WERI-Rb-1 (cell line): ENCODE measurements around the gene RAB27A.
"Not testable (repeated sequence)": the region's sequence is repeated elsewhere in the genome, so short reads cannot be mapped to it uniquely, and the experiment has no call there.

Experiments used
- DNase-seq: peaks from one replicate; pipeline ENCODE4 v3.0.0-alpha.2; 2020
- H3K27ac ChIP-seq: fragments of 250-450 bp; sonication (Bioruptor Pico); 2 replicates; pipeline ENCODE4 v1.5.1; 2020; ENCODE audit warnings: mild to moderate bottlenecking, moderate library complexity
- H3K27me3 ChIP-seq: fragments of 250-450 bp; sonication (Bioruptor Pico); 2 replicates; pipeline ENCODE4 v1.5.1; 2021; ENCODE audit warnings: mild to moderate bottlenecking, low read depth, moderate library complexity; ENCODE audit not compliant: insufficient read depth, severe bottlenecking
- H3K36me3 ChIP-seq: fragments of 250-450 bp; sonication (Bioruptor Pico); 2 replicates; pipeline ENCODE4 v1.5.1; 2020; ENCODE audit warnings: mild to moderate bottlenecking, moderate library complexity
- H3K4me3 ChIP-seq: 2 replicates; pipeline ENCODE4 v1.5.1; 2011; ENCODE audit warnings: low read depth, mild to moderate bottlenecking, control low read depth, low read length
- H3K9me3 ChIP-seq: fragments of 250-450 bp; sonication (Bioruptor Pico); 2 replicates; pipeline ENCODE4 v1.5.1; 2021; ENCODE audit warnings: mild to moderate bottlenecking, moderate library complexity; ENCODE audit not compliant: severe bottlenecking
- TF ChIP-seq, protein P1 (sequence below): IDR thresholded peaks from 2 replicates; pipeline ENCODE4 v1.5.1; 2011; ENCODE audit warnings: low read depth, mild to moderate bottlenecking, control low read depth, inconsistent platforms, low read length

Gene RAB27A

GRCh38 chr15:55250392-55250791, 39.2 kb downstream of the RAB27A start:
- Histone ChIP-seq H3K4me3 (no peak overlapping the region), H3K27me3 (no peaks in the 10 kb centered on the region), H3K36me3 (no peaks in the 10 kb centered on the region), H3K27ac (no peak overlapping the region), H3K9me3 (no peaks in the 10 kb centered on the region)
- TF ChIP-seq, protein P1, sequence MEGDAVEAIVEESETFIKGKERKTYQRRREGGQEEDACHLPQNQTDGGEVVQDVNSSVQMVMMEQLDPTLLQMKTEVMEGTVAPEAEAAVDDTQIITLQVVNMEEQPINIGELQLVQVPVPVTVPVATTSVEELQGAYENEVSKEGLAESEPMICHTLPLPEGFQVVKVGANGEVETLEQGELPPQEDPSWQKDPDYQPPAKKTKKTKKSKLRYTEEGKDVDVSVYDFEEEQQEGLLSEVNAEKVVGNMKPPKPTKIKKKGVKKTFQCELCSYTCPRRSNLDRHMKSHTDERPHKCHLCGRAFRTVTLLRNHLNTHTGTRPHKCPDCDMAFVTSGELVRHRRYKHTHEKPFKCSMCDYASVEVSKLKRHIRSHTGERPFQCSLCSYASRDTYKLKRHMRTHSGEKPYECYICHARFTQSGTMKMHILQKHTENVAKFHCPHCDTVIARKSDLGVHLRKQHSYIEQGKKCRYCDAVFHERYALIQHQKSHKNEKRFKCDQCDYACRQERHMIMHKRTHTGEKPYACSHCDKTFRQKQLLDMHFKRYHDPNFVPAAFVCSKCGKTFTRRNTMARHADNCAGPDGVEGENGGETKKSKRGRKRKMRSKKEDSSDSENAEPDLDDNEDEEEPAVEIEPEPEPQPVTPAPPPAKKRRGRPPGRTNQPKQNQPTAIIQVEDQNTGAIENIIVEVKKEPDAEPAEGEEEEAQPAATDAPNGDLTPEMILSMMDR, result no peak
- no peak for DNase-seq

GRCh38 chr15:55249885-55250284, 39.7 kb downstream of the RAB27A start:
- DNase-seq, H3K9me3 ChIP-seq, H3K27me3 ChIP-seq, H3K4me3 ChIP-seq, H3K36me3 ChIP-seq, H3K27ac ChIP-seq: not testable (repeated sequence)

DNA sequence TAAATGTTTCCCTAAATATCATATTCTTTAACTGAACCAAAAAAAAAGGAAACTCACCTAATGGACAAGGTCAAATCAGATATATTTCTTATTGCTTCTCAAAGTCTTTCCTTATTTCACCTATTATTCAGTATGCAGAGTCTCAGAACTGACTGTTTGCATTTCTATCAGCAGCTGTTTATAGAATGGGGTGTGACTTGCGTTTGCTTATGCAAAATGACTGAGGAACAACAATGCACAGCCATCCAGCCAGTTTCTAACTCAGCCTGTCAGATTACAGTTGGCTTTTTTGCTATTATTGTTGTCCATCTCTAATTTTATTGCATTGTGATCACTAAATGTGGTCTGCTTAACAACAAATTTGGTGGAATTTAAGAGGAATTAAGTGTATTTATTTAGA, 40.7 kb downstream of the RAB27A start:
- H3K27me3 ChIP-seq, result no peaks in the 10 kb centered on the region
- TF ChIP-seq, protein P1, result no peak
- H3K9me3 ChIP-seq, result no peaks in the 10 kb centered on the region
- no peak for DNase-seq
- H3K27ac ChIP-seq, result no peak overlapping the region
- no peak overlapping the region for H3K4me3 ChIP-seq
- no peaks in the 10 kb centered on the region for H3K36me3 ChIP-seq

- no peak overlapping the region for H3K4me3 ChIP-seq
- TF ChIP-seq, protein P1, result no peak
- H3K27me3 ChIP-seq, result no peaks in the 10 kb centered on the region
- H3K36me3 ChIP-seq, result no peaks in the 10 kb centered on the region
- no peak for DNase-seq
- H3K27ac ChIP-seq, result no peak overlapping the region
- H3K9me3 ChIP-seq, result no peaks in the 10 kb centered on the region
Observed at GRCh38 chr15:55247766-55248427, 41.7 kb downstream of the RAB27A start.

GRCh38 chr15:55247311-55247710, 42.3 kb downstream of the RAB27A start:
- no peak overlapping the region for H3K27ac ChIP-seq

GRCh38 chr15:55246567-55246966, 43.0 kb downstream of the RAB27A start:
- Histone ChIP-seq H3K27ac (no peak overlapping the region), H3K9me3 (no peaks in the 10 kb centered on the region), H3K4me3 (no peak overlapping the region), H3K36me3 (no peaks in the 10 kb centered on the region), H3K27me3 (no peaks in the 10 kb centered on the region)
- TF ChIP-seq, protein P1, result no peak
- no peak for DNase-seq

More at GRCh38 chr15:55247311-55247710, 42.3 kb downstream of the RAB27A start:
- Histone ChIP-seq H3K36me3 (no peaks in the 10 kb centered on the region), H3K4me3 (no peak overlapping the region), H3K9me3 (no peaks in the 10 kb centered on the region), H3K27me3 (no peaks in the 10 kb centered on the region)
- TF ChIP-seq, protein P1, result no peak
- DNase-seq, result no peak
